Measurements from ENCODE around the gene ABHD12.

The ABHD12 gene

GRCh38 chr20:25319241-25320034, 71.2 kb downstream of the ABHD12 start:
- H3K4me3 ChIP-seq (ENCODE audit: control insufficient read depth, low read depth, low read length), result no peak overlapping the region
- TF ChIP-seq CTCF (conservative IDR thresholded peaks at IDR 0.05; ENCODE audit: control insufficient read depth, insufficient read depth, low read depth, low read length), result no peak
- no peak for DNase-seq (ENCODE audit: low read depth)

- TF ChIP-seq CTCF (conservative IDR thresholded peaks at IDR 0.05; ENCODE audit: control insufficient read depth, insufficient read depth, low read depth, low read length), result no peak
- no peak overlapping the region for H3K4me3 ChIP-seq (ENCODE audit: control insufficient read depth, low read depth, low read length)
- no peak for DNase-seq (ENCODE audit: low read depth)
Measured at GRCh38 chr20:25318471-25319240, 72.0 kb downstream of the ABHD12 start.

- DNase-seq (ENCODE audit: low read depth), result no peak
- TF ChIP-seq CTCF (conservative IDR thresholded peaks at IDR 0.05; ENCODE audit: control insufficient read depth, insufficient read depth, low read depth, low read length), result no peak
- no peak overlapping the region for H3K4me3 ChIP-seq (ENCODE audit: control insufficient read depth, low read depth, low read length)
Measured at GRCh38 chr20:25317351-25318075, 73.1 kb downstream of the ABHD12 start.

- DNase-seq (ENCODE audit: low read depth), result no peak
- TF ChIP-seq CTCF (conservative IDR thresholded peaks at IDR 0.05; ENCODE audit: control insufficient read depth, insufficient read depth, low read depth, low read length), result no peak
Measured at GRCh38 chr20:25316506-25317190, 74.0 kb downstream of the ABHD12 start.

GRCh38 chr20:25315418-25316210, 75.0 kb downstream of the ABHD12 start:
- TF ChIP-seq CTCF (conservative IDR thresholded peaks at IDR 0.05; ENCODE audit: control insufficient read depth, insufficient read depth, low read depth, low read length), result no peak
- no peak overlapping the region for H3K4me3 ChIP-seq (ENCODE audit: control insufficient read depth, low read depth, low read length)
- peak; percentile 69 for DNase-seq (ENCODE audit: low read depth)

More at GRCh38 chr20:25316506-25317190, 74.0 kb downstream of the ABHD12 start:
- no peak overlapping the region for H3K4me3 ChIP-seq (ENCODE audit: control insufficient read depth, low read depth, low read length)

Measured in fibroblast of mammary gland (primary cell).